MM.1S (cell line): Measurements from ENCODE around the gene TUBA4B.

Source experiments
- DNase-seq: peaks from one replicate; pipeline ENCODE4 v3.0.0-alpha.2; 2015
- H2AFZ ChIP-seq: fragments of 300-600 bp; sonication (generic); 2 replicates; pipeline ENCODE4 v1.6.0; 2016; ENCODE audit warnings: antibody characterized with exemption, low read length
- H3F3A ChIP-seq: fragments of 300-600 bp; sonication (generic); 2 replicates; pipeline ENCODE4 v1.6.1; 2016; ENCODE audit warnings: mild to moderate bottlenecking, antibody characterized with exemption, low read length, moderate library complexity, mixed read lengths; ENCODE audit not compliant: insufficient read depth
- H3K27ac ChIP-seq: fragments of 300-600 bp; sonication (generic); 2 replicates; pipeline ENCODE4 v1.5.1; 2016; ENCODE audit warnings: mild to moderate bottlenecking, low read length
- H3K27me3 ChIP-seq: fragments of 300-600 bp; sonication (generic); replicated peaks from 2 replicates; pipeline ENCODE4 v1.6.0; 2016; ENCODE audit warnings: low read length; ENCODE audit not compliant: insufficient read depth
- H3K36me3 ChIP-seq: fragments of 300-600 bp; sonication (generic); replicated peaks from 2 replicates; pipeline ENCODE4 v1.6.1; 2016; ENCODE audit warnings: mild to moderate bottlenecking, low read length, mixed read lengths; ENCODE audit not compliant: insufficient read depth
- H3K4me1 ChIP-seq: fragments of 300-600 bp; sonication (generic); 2 replicates; pipeline ENCODE4 v1.6.1; 2016; ENCODE audit warnings: low read length, mixed read lengths
- H3K4me2 ChIP-seq: fragments of 300-600 bp; sonication (generic); 2 replicates; pipeline ENCODE4 v1.6.0; 2016; ENCODE audit warnings: low read depth, low read length
- H3K4me3 ChIP-seq: fragments of 300-600 bp; sonication (generic); 2 replicates; pipeline ENCODE4 v1.5.1; 2016; ENCODE audit warnings: low read length, mixed read lengths
- H3K79me2 ChIP-seq: fragments of 300-600 bp; sonication (generic); 2 replicates; pipeline ENCODE4 v1.6.1; 2016; ENCODE audit warnings: mixed run types, low read length, mixed read lengths
- H3K9ac ChIP-seq: fragments of 300-600 bp; sonication (generic); 2 replicates; pipeline ENCODE4 v1.6.1; 2016; ENCODE audit warnings: low read length, mixed read lengths
- H3K9me2 ChIP-seq: fragments of 300-600 bp; sonication (generic); replicated peaks from 2 replicates; pipeline ENCODE4 v1.6.1; 2016; ENCODE audit warnings: mild to moderate bottlenecking, low read length, mixed read lengths; ENCODE audit not compliant: insufficient read depth
- H3K9me3 ChIP-seq: fragments of 300-600 bp; sonication (generic); replicated peaks from 2 replicates; pipeline ENCODE4 v1.6.1; 2016; ENCODE audit warnings: mild to moderate bottlenecking, low read length, mixed read lengths; ENCODE audit not compliant: insufficient read depth
- H4K20me1 ChIP-seq: fragments of 300-600 bp; sonication (generic); 2 replicates; pipeline ENCODE4 v1.6.1; 2016; ENCODE audit warnings: mild to moderate bottlenecking, low read length, moderate library complexity, mixed read lengths; ENCODE audit not compliant: insufficient read depth
- CTCF ChIP-seq: fragments of 300-600 bp; sonication (generic); IDR thresholded peaks from 2 replicates; pipeline ENCODE4 v1.5.1; 2016; ENCODE audit warnings: antibody characterized with exemption, low read length, mixed read lengths
- EZH2 ChIP-seq: fragments of 300-600 bp; sonication (generic); optimal IDR thresholded peaks from 2 replicates; pipeline ENCODE3; 2017; ENCODE audit warnings: low read depth, mild to moderate bottlenecking, antibody characterized with exemption, low read length, mixed read lengths
- EZH2phosphoT487 ChIP-seq: fragments of 300-600 bp; sonication (generic); IDR thresholded peaks from 2 replicates; pipeline ENCODE4 v1.6.1; 2018; ENCODE audit warnings: antibody characterized with exemption, low read length

Gene TUBA4B

GRCh38 chr2:219289537-219290361 is 36.7 kb downstream of the TUBA4B start:
- Histone ChIP-seq H4K20me1 (no peaks in the 10 kb centered on the region), H2AFZ (no peak overlapping the region), H3K27me3 (peaks cover 24% of the 10 kb centered on the region), H3K36me3 (no peaks in the 10 kb centered on the region), H3K4me3 (no peak overlapping the region), H3K9ac (no peak overlapping the region), H3K4me1 (no peaks in the 10 kb centered on the region), H3K9me3 (no peaks in the 10 kb centered on the region), H3K9me2 (no peaks in the 10 kb centered on the region), H3K27ac (no peak overlapping the region), H3F3A (no peaks in the 10 kb centered on the region), H3K79me2 (no peaks in the 10 kb centered on the region), H3K4me2 (no peak overlapping the region)
- no peak for DNase-seq
- TF ChIP-seq CTCF (no peak), EZH2 (no peak), EZH2phosphoT487 (no peak)

DNA sequence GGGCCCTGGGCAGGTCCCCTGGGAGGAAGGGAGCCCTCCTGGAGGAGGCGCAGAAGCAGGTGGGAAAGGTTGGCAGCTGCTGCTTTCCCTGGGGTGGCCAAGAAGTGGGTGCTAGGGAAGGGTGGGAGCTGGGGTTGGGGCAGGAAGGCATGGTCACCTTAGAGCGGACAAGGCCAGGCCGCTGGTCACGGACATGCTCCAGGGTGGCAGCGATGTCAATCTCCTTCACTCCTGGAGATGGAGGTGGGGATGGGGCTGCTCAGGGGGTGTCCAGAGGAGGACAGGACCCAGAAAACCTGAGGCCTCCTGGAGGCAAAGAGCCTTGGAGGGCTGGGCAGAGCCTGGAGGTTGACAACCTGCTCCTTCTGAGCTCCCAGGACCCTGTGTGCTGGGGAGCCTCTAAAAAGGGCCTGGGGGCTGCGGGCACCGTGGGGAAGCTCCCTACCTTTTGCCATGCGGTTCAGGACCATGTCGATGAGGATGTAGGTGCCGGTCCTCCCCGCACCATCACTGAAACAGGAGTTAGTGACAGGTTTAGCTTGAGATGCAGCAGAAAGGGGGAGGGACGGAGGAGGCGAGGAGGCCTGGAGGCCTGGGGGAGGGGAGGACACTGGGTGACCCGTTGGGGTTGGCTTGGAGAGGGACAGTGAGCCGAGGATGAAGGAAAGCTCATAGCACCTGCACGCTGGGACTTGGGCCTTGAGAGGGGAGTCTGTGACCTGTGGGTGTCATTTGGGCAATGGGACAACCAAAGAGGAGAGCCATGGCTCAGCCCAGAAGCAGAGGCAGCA is 37.5 kb downstream of the TUBA4B start:
- Histone ChIP-seq H2AFZ (no peak overlapping the region), H3K9me2 (no peaks in the 10 kb centered on the region), H3K36me3 (no peaks in the 10 kb centered on the region), H3K4me3 (no peak overlapping the region), H4K20me1 (no peaks in the 10 kb centered on the region), H3K27ac (no peak overlapping the region), H3K4me2 (no peak overlapping the region), H3K9ac (no peak overlapping the region), H3K4me1 (peaks cover 6% of the 10 kb centered on the region), H3F3A (peaks cover 5% of the 10 kb centered on the region; the same call in 1 of the 2 replicates), H3K27me3 (peaks cover 24% of the 10 kb centered on the region), H3K79me2 (no peaks in the 10 kb centered on the region), H3K9me3 (no peaks in the 10 kb centered on the region)
- DNase-seq, result no peak
- no peak for TF ChIP-seq EZH2phosphoT487
- no peak for TF ChIP-seq EZH2
- no peak for TF ChIP-seq CTCF

- Histone ChIP-seq H3K36me3 (no peaks in the 10 kb centered on the region), H3K4me3 (no peak overlapping the region), H4K20me1 (no peaks in the 10 kb centered on the region), H3K9me2 (no peaks in the 10 kb centered on the region), H2AFZ (no peak overlapping the region), H3K9ac (no peak overlapping the region), H3K4me1 (peaks cover 6% of the 10 kb centered on the region), H3K4me2 (no peak overlapping the region), H3K9me3 (no peaks in the 10 kb centered on the region), H3K27ac (no peak overlapping the region), H3F3A (peaks cover 5% of the 10 kb centered on the region; the same call in 1 of the 2 replicates), H3K27me3 (peaks cover 24% of the 10 kb centered on the region), H3K79me2 (no peaks in the 10 kb centered on the region)
- TF ChIP-seq CTCF (no peak), EZH2 (no peak)
- DNase-seq, result no peak
These were observed 38.4 kb downstream of the TUBA4B start for GRCh38 chr2:219291394-219291793.
